SK-N-SH treated with all-trans-retinoic acid at 6 μM for 48 hours (cell line): ENCODE results near the gene TLL2.

ENCODE experiments used
- ATAC-seq: fragments of 200-7000 bp; cut with Tn5 transposase; 3 replicates; pipeline ENCODE4 v1.9.1; 2020; ENCODE audit warnings: mild to moderate bottlenecking, moderate library complexity
- ARNTL ChIP-seq: fragments of 450-650 bp; formaldehyde crosslinking; IDR thresholded peaks from 2 replicates; pipeline ENCODE4 v1.5.0; 2020; ENCODE audit warnings: low read depth, mild to moderate bottlenecking, moderate library complexity, borderline replicate concordance
- BACH2 ChIP-seq: fragments of 250-450 bp; sonication (Bioruptor Pico); IDR thresholded peaks from 2 replicates; pipeline ENCODE4 v1.9.0; 2021; ENCODE audit warnings: mild to moderate bottlenecking, borderline replicate concordance
- CSDC2 ChIP-seq: fragments of 250-450 bp; sonication (Bioruptor Pico); IDR thresholded peaks from 2 replicates; pipeline ENCODE4 v1.5.0; 2020; ENCODE audit warnings: mild to moderate bottlenecking, moderate library complexity
- ESRRG ChIP-seq: fragments of 250-450 bp; sonication (Bioruptor Pico); IDR thresholded peaks from 2 replicates; pipeline ENCODE4 v1.6.1; 2021; ENCODE audit warnings: mild to moderate bottlenecking
- GLIS3 ChIP-seq: fragments of 250-450 bp; sonication (Bioruptor Pico); IDR thresholded peaks from 2 replicates; pipeline ENCODE4 v1.5.0; 2020; ENCODE audit warnings: mild to moderate bottlenecking, moderate library complexity
- ISL1 ChIP-seq: fragments of 250-450 bp; sonication (Bioruptor Pico); IDR thresholded peaks from 2 replicates; pipeline ENCODE4 v2.1.2; 2022; ENCODE audit warnings: mild to moderate bottlenecking, moderate library complexity
- OSR1 ChIP-seq: fragments of 250-450 bp; sonication (Bioruptor Pico); IDR thresholded peaks from 2 replicates; pipeline ENCODE4 v1.8.0; 2022; ENCODE audit warnings: moderate library complexity, mild to moderate bottlenecking, inconsistent platforms
- PATZ1 ChIP-seq: fragments of 250-450 bp; sonication (Bioruptor Pico); IDR thresholded peaks from 2 replicates; pipeline ENCODE4 v1.8.0; 2020; ENCODE audit warnings: mild to moderate bottlenecking, moderate library complexity, borderline replicate concordance
- PPARA ChIP-seq: fragments of 250-450 bp; sonication (Bioruptor Pico); IDR thresholded peaks from 2 replicates; pipeline ENCODE4 v1.5.0; 2020; ENCODE audit warnings: mild to moderate bottlenecking, borderline replicate concordance
- RARB ChIP-seq: fragments of 250-450 bp; sonication (Bioruptor Pico); IDR thresholded peaks from 2 replicates; pipeline ENCODE4 v1.8.0; 2021; ENCODE audit warnings: mild to moderate bottlenecking, moderate library complexity
- SNAI2 ChIP-seq: fragments of 250-450 bp; sonication (Bioruptor Pico); IDR thresholded peaks from 2 replicates; pipeline ENCODE4 v1.5.0; 2020; ENCODE audit warnings: mild to moderate bottlenecking, moderate library complexity
- TCF4 ChIP-seq: fragments of 250-450 bp; sonication (Bioruptor Pico); IDR thresholded peaks from 2 replicates; pipeline ENCODE4 v1.8.0; 2021; ENCODE audit warnings: mild to moderate bottlenecking, moderate library complexity, borderline replicate concordance
- TOX ChIP-seq: fragments of 250-450 bp; sonication (Bioruptor Pico); IDR thresholded peaks from 2 replicates; pipeline ENCODE4 v1.8.0; 2021; ENCODE audit warnings: mild to moderate bottlenecking, moderate library complexity, borderline replicate concordance
- TSHZ2 ChIP-seq: fragments of 250-450 bp; sonication (Bioruptor Pico); IDR thresholded peaks from 2 replicates; pipeline ENCODE4 v1.5.0; 2020; ENCODE audit warnings: mild to moderate bottlenecking, moderate library complexity
- ZC3H10 ChIP-seq: fragments of 250-450 bp; sonication (Bioruptor Pico); IDR thresholded peaks from 2 replicates; pipeline ENCODE4 v1.5.1; 2021; ENCODE audit warnings: mild to moderate bottlenecking, moderate library complexity
- ZFP3 ChIP-seq: fragments of 250-450 bp; sonication (Bioruptor Pico); IDR thresholded peaks from 2 replicates; pipeline ENCODE4 v1.5.0; 2020; ENCODE audit warnings: mild to moderate bottlenecking, moderate library complexity
- ZFP30 ChIP-seq: fragments of 450-650 bp; formaldehyde crosslinking; IDR thresholded peaks from 2 replicates; pipeline ENCODE4 v1.5.0; 2022; ENCODE audit warnings: mild to moderate bottlenecking, moderate library complexity
- ZNF565 ChIP-seq: fragments of 450-650 bp; formaldehyde crosslinking; conservative IDR thresholded peaks from 2 replicates; pipeline ENCODE4 v1.5.0; 2020; ENCODE audit warnings: low read depth, mild to moderate bottlenecking, moderate library complexity
- ZNF70 ChIP-seq: fragments of 450-650 bp; formaldehyde crosslinking; IDR thresholded peaks from 2 replicates; pipeline ENCODE4 v1.5.0; 2020; ENCODE audit warnings: mild to moderate bottlenecking, moderate library complexity
- ZNF8 ChIP-seq: fragments of 450-650 bp; formaldehyde crosslinking; IDR thresholded peaks from 2 replicates; pipeline ENCODE4 v1.5.0; 2020; ENCODE audit warnings: mild to moderate bottlenecking, moderate library complexity
- TF ChIP-seq, protein P1 (sequence below): fragments of 250-450 bp; sonication (Bioruptor Pico); IDR thresholded peaks from 2 replicates; pipeline ENCODE4 v1.5.1; 2021; ENCODE audit warnings: mild to moderate bottlenecking, moderate library complexity
- TF ChIP-seq, protein P2 (sequence below): fragments of 250-450 bp; sonication (Bioruptor Pico); IDR thresholded peaks from 2 replicates; pipeline ENCODE4 v1.5.1; 2020; ENCODE audit warnings: low read depth, mild to moderate bottlenecking, moderate library complexity

Gene TLL2

DNA sequence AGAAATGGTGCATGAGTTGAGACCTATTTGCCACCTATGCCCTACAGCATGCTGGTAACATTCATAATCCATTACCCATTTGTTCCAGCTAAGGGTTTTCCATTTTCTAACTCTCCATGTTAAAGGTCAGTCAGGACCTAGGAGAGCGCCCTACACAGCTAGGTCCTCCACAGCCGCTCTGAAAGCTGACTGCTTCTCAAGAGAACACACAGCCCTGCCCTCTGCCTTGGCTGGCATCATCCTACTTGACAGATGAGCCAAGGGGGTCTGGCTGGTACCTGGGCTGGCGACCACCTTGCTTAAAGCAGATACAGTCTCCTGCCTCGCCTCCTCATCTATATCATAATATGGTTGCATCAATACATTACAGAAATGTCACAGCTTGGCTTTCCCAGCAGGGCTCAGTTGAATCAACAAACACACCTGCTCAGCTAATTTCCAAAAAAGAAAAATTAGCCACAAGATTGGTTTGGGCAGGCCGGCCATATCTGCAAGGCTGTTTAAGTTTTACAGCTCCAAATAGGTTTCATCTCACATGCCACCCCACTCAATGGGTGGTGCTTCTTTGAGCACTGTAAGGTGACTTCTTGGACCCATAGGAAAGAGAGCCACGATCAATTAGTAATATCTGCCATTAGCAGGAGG lies 17.3 kb downstream of the TLL2 start:
- TF ChIP-seq ZFP30 (CRISPR knock-in tag) (no peak), PATZ1 (CRISPR knock-in tag) (no peak), ESRRG (CRISPR knock-in tag) (no peak), ARNTL (CRISPR knock-in tag) (no peak), ISL1 (CRISPR knock-in tag) (no peak), GLIS3 (CRISPR knock-in tag) (no peak), ZNF565 (CRISPR knock-in tag) (no peak), TCF4 (CRISPR knock-in tag) (no peak), TOX (CRISPR knock-in tag) (no peak), RARB (CRISPR knock-in tag) (no peak), ZNF70 (CRISPR knock-in tag) (no peak), SNAI2 (no peak), OSR1 (no peak), ZC3H10 (CRISPR knock-in tag) (no peak), ZNF8 (CRISPR knock-in tag) (no peak), BACH2 (CRISPR knock-in tag) (no peak), PPARA (CRISPR knock-in tag) (no peak), TSHZ2 (no peak)
- TF ChIP-seq, protein P1, sequence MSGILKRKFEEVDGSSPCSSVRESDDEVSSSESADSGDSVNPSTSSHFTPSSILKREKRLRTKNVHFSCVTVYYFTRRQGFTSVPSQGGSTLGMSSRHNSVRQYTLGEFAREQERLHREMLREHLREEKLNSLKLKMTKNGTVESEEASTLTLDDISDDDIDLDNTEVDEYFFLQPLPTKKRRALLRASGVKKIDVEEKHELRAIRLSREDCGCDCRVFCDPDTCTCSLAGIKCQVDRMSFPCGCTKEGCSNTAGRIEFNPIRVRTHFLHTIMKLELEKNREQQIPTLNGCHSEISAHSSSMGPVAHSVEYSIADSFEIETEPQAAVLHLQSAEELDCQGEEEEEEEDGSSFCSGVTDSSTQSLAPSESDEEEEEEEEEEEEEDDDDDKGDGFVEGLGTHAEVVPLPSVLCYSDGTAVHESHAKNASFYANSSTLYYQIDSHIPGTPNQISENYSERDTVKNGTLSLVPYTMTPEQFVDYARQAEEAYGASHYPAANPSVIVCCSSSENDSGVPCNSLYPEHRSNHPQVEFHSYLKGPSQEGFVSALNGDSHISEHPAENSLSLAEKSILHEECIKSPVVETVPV (CRISPR knock-in tag) = no peak
- TF ChIP-seq, protein P2, sequence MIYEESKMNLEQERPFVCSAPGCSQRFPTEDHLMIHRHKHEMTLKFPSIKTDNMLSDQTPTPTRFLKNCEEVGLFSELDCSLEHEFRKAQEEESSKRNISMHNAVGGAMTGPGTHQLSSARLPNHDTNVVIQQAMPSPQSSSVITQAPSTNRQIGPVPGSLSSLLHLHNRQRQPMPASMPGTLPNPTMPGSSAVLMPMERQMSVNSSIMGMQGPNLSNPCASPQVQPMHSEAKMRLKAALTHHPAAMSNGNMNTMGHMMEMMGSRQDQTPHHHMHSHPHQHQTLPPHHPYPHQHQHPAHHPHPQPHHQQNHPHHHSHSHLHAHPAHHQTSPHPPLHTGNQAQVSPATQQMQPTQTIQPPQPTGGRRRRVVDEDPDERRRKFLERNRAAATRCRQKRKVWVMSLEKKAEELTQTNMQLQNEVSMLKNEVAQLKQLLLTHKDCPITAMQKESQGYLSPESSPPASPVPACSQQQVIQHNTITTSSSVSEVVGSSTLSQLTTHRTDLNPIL (CRISPR knock-in tag) = no peak
- ATAC-seq = peak; percentile 74; the same call in 2 of the 3 replicates

DNA sequence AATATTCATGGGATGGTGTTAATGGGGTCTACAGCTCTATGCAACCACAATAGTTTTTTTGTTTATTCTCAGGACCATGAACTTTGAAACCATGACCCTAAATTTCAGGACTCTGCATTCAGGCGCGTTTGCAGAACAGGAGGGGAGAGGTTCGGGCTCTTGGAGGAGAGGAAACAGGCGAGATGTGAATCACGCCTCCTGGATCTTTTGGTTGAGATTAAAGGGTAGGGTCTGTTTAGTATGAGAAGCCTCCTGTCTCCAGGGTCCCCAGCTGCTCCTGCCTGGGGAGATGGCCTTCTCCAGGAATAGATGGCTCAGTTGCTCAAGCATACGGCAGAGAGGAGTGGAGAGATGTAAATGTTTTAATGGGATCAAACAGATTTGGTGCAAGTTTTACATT lies 18.2 kb downstream of the TLL2 start:
- TF ChIP-seq, protein P1 (CRISPR knock-in tag) = no peak
- TF ChIP-seq BACH2 (CRISPR knock-in tag) (no peak), ARNTL (CRISPR knock-in tag) (no peak), ESRRG (CRISPR knock-in tag) (no peak), ISL1 (CRISPR knock-in tag) (no peak), ZFP3 (CRISPR knock-in tag) (no peak)
- TF ChIP-seq, all 23 proteins: peak for 0
- ATAC-seq = no peak

- no peak for ATAC-seq
- TF ChIP-seq TOX (CRISPR knock-in tag) (no peak), PATZ1 (CRISPR knock-in tag) (no peak), CSDC2 (CRISPR knock-in tag) (no peak), BACH2 (CRISPR knock-in tag) (no peak), ZNF70 (CRISPR knock-in tag) (no peak), OSR1 (no peak), ZFP30 (CRISPR knock-in tag) (no peak), ZNF8 (CRISPR knock-in tag) (no peak), SNAI2 (no peak), ARNTL (CRISPR knock-in tag) (no peak), TCF4 (CRISPR knock-in tag) (no peak), ISL1 (CRISPR knock-in tag) (no peak), RARB (CRISPR knock-in tag) (no peak)
- TF ChIP-seq, protein P2 (CRISPR knock-in tag) = no peak
These were observed 19.0 kb downstream of the TLL2 start for GRCh38 chr10:96494694-96495093.
